Activated naive CD4-positive, alpha-beta T cell treated with Interleukin-2 at 50 U/mL for 16 hours (primary cell): ENCODE results near the gene ADGRF1.
"Not testable (repeated sequence)": the region's sequence is repeated elsewhere in the genome, so short reads cannot be mapped to it uniquely, and the experiment has no call there.

Source experiments
- DNase-seq: peaks from one replicate; pipeline ENCODE4 v3.0.0-alpha.2; 2020

The ADGRF1 gene

DNA sequence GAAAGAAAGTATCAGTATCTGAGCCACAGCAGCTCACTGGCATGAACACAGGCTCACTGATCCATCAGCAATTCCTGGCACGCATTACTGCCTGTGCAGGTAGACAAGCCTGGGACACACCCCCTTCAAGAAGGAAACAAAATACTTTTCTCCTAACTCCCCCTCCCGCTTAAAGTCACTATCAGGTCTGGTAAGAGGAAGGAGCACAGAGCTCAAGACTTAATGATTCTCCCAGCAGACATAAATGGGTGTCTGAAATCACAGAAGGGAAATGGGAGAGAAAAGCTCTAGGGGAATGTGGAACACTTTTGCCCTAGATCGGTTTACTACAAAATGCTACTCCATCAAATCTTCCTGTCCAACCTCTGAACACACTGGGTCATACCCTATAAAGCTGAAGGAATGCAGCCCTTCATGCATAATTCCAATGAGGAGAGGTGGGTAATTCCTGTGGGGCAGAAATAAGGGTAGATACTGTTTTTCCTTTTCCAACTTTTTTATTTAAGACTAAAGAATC is at the start of gene ADGRF1:
ADGRF1 (minus strand) TSS at position 58 of the 517 bp plus-strand sequence. CDS start 13,271 bp downstream, outside the sequence.
- no peak for DNase-seq

DNA sequence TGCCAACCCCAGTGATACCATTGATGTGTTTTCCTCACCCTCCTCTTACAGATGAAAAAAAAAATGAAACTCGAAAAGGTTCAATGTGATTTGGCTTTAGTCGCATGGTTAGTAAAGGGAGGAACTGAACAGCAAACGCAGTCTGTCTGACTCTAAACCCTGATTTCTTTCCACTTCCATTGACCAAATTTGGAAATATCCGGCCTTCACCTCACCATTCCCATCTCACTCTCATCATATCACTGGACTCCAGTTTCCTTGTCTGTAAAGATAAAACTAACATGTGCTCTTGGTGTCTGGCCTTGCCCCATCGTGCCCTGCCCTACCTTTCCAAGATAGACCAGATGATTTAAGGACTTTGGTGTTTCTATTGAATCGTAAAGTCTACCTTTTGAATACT is 48.7 kb upstream of the ADGRF1 start:
- DNase-seq: no peak

DNA sequence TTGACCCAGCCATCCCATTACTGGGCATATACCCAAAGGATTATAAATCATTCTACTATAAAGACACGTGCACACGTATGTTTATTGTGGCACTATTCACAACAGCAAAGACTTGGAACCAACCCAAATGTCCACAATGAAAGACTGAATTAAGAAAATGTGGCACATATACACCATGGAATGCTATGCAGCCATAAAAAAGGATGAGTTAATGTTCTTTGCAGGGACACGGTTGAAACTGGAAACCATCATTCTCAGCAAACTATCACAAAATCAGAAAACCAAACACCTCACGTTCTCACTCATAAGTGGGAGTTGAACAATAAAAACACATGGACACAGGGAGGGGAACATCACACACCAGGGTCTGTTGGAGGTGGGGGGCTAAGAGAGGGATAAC is 47.3 kb upstream of the ADGRF1 start:
- not testable (repeated sequence) for DNase-seq

DNA sequence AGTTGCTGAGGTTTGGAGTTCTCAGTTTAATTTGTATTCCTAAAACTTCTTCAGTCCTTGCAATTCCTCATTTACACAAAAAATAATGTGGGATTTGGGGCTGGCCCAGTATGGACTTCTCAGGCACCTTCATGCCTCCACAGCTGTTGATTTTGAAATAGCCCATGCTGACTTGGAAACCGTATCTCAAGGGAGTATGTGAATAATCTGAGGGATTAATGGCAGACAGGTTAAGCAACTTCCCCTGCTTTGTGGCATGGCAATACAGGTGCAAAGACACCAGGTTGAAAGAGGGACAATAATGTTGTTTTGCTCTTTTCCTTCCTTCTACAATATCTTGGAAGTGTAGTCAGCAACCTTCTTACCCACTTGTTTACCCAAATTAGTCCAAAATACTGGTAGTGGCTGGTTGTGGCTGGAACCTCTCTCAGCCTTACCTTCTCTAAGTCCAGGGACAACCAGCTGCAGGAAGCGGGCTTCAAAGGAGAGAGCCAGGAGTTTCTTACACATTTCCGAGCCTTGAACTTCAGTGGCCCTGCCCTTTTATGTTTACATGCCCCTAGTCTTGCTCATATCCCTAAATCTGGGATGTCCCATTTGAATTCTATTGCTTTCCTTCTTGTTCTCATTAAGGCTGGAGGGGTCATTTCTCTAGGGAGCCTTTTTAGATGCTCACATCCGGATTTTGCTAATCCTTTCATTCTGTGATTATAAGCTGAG is 44.1 kb upstream of the ADGRF1 start:
- no peak for DNase-seq

GRCh38 chr6:47084610-47085009 is 42.5 kb upstream of the ADGRF1 start:
- DNase-seq: no peak

DNA sequence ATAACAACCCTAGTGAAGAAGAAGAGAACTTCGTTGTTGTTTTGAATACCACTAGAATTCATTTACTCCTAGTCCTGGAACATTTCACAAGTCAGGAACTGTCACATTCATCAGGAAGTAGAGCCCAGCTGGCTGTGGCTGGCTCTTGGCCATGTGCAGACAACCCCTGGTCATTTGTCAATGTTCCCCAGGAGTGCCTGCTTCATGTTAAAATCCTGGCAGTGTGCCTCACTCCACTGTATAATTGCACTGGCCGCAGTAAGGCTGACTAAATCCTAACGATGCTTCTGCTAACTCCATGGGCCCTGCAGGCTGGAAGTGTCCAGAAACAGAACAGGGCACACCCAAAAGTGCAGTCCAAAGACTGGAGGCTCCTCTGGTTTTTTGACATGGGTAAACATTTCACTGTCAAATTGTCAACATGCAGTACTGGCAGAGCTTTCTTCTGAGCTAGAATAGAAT is 41.5 kb upstream of the ADGRF1 start:
- no peak for DNase-seq

DNA sequence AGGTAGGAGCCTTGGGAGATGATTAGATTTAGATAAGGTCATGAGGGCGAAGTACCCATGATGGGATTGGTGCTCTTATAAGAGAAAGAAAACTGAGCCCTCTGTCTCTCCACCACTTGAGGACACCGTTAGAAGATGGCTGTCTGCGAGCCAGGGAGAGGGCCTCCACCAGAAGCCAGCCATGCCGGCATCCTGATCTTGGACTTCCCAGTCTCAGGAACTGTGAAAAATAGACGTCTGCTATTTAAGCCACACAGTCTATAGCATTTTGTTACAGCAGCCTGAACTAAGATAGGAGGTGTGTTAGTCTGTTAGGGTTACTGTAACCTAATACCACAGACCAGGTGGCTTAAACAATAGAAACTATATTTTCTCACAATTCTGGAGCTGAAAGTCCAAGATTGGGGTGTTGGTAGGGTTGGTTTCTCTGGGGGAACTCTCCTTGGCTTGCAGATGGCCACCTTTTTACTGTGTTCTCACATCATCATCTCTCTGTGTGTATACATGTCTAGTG is 38.0 kb upstream of the ADGRF1 start:
- DNase-seq: no peak

DNA sequence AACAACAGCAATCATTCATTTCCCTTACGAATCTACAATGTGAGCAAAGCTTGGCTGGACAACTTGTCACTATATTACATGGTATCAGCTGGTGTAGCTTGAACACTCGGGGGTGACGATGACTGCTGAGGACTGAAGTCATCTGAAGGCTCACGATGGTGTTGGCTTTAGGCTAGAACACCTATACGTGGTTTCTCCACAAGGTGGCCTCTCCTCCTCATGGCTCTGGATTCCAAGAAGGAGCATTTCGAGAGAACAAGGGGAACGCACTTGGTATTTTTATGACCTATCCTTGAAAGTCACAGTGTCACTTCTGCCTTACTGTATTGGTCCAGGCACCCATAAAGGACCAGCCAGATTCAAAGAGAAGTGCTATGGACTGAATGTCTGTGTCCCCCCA is 37.5 kb upstream of the ADGRF1 start:
- no peak for DNase-seq

GRCh38 chr6:47078991-47079390 is 36.9 kb upstream of the ADGRF1 start:
- no peak for DNase-seq

DNA sequence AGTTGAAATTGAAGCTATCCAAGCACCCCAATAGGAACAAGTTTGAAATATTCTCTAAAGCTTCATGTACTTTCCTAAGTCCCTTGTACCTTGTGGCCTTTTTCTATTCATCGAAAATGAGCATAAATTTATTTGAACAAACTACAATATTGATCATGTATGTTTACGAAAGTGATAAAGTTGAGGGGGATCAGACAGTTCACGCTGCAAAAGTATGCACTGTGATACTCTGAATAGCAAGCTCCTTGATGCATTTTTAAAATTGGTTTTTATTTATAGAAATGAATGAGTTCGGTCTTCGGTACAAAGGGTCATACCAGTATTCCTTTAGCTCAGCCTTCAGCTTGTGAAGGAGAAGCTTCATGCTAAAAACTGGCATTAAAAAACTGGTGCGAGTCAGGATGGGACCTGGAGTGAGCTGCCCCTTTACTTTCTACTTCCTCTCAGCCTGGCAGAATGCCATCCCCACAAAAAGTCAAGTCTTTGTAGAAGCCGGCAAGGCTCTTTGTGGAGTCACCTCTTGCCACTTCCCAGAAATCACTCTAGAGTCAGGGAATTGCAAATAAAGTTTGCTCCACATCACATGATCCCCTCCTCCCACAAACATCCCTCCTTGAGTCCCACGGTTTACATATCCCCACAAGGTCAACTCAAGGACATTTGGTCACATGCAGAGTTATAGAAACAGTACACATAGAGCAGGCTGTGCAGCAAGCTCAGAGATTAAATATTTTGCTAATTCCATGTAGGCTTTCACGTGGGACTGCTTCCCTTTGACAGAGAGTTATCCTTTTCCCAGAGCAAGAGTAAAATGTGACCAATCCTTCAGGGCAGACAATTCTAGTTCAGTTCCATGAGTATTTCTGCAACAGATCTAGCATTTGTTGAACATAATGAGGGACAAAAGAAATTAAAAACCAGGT is 34.6 kb upstream of the ADGRF1 start:
- no peak for DNase-seq

DNA sequence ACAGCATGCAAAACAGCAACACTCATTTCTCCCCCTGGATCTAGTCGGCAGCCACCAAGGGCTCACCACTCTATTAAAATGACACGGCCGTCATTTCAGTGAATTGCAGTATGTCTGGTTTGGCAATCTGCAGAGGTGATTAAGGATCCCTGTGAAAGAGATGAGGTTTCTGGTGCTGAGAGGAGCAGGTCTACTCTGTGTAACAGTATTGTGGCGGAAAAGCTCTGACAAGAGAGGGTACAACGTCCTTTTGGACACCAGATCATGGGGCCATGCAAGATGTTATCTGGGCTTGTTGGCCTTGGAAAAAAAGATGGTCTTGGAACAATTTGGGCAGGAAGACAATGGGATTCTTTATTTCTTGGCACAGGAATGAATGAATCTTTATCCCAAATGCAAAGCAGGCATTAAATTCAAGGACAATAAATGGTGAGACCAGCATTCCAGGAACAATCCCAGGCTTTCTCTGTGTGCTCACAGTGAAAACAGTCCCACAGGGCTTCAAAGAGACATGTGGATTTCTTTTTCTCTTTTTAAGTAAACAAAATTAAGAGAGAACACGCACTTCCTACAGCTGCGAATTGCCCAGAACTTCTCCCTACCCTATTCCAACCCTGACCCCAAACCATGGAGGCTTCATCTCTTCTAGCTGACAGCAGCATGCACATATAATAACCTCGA is 33.7 kb upstream of the ADGRF1 start:
- no peak for DNase-seq

DNA sequence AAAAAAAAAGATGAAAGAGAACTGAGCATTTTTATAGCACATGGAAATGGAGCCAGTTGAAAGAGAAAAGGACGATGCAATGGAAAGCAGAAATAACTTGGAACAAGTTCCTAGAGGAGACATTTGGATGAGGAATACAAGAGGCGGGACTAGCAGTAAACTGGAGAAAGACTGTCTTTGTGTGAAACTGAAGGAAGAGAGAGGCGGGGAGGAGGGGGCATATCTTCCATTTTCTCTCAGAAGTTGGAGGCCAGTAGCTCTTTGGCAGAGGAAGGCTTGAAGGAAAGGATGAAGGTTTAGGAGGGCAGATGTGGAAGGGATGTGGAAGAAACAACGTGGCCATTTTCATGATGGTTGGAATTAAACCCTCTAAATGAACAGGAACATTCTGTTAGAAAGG is 33.0 kb upstream of the ADGRF1 start:
- DNase-seq: no peak

GRCh38 chr6:47073125-47074110 is 31.3 kb upstream of the ADGRF1 start:
- no peak for DNase-seq

DNA sequence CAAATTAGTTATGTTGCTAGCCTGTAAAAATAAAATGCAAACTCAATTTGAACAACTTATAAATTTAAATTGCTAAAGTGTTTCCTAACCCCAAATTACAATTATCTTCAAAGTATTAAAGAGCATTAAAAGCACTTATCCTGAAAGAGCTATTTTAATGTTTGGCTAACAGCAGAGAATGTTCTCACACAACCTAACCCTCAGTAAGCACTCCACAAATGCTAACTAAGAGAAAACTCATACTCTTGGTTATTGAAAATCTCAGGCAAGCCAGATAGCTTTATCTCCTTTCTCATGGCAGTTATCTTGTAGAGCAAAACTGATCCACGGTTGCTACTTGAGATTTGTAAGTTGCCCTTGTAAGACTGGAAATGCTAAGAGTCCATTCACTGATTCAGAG is 30.5 kb upstream of the ADGRF1 start:
- no peak for DNase-seq

- no peak for DNase-seq
Observed at GRCh38 chr6:47071681-47072080, 29.5 kb upstream of the ADGRF1 start.

GRCh38 chr6:47070461-47070860 is 28.3 kb upstream of the ADGRF1 start:
- no peak for DNase-seq

DNA sequence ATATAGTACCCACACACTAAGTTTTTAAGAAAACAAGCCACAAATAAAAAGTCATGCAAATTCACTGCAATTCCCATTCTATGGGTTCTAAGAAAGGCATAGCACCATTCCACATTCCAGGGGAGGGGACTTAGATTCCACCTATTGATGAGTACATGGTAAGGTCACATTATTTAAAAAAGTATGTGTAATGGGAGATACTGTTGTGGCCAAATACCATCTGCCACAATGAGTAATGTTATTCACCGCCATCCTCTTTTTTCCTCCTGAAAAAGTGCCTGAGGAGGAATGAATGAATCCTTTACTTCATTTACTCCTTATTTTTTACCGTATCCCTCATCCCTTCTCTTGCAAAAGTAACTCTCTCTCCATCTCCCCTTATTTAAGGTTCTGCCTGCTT is 27.0 kb upstream of the ADGRF1 start:
- DNase-seq: no peak

DNA sequence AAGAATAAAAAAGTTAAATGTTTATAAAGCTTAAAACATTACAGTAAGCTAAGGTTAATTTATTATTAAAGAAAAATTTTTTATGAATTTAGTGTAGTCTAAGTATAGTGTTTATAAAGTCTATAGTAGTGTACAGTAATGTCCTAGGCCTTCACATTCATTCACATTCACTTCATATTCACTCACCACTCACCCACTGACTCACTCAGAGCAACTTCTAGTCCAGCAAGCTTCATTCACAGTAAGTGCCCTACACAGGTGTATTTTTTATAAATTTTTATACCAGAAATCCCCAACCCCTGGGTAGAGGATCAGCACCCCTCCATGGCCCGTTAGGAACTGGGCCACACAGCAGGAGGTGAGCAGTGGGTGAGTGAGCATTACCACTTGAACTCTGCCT is 24.3 kb upstream of the ADGRF1 start:
- DNase-seq: no peak

GRCh38 chr6:47064274-47064673 is 22.1 kb upstream of the ADGRF1 start:
- DNase-seq: no peak

DNA sequence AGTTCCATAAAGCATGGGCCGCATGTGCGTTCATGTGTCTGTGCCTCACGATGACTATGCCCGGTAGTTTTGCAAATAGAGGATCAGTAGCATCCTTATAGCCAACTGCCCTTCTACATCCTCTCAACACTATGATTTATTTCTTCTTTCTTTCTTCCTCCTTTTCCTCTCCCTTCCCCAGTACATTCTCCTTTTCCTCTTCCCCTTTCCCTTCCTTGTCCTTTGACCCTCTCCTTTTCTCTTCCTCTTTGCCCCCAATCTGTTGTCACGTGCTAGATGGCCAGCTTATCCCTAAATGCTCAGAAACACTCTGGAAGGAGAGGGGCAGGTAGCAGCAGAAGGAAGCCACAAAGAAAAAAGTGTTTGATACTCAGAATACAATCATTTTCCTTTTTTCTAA is 20.2 kb upstream of the ADGRF1 start:
- DNase-seq: no peak
